HCT116 (cell line): ENCODE measurements around the gene SLC22A13.

Source experiments
- ELF1 ChIP-seq: IDR thresholded peaks from 2 replicates; pipeline ENCODE4 v1.6.1; 2012; ENCODE audit warnings: low read depth, borderline replicate concordance
- EZH2 ChIP-seq: fragments of 200-600 bp; sonication (generic); IDR thresholded peaks from 2 replicates; pipeline ENCODE4 v1.6.1; 2017; ENCODE audit warnings: antibody characterized with exemption, mixed run types
- EZH2phosphoT487 ChIP-seq: fragments of 200-600 bp; IDR thresholded peaks from 2 replicates; pipeline ENCODE4 v1.6.1; 2018; ENCODE audit warnings: antibody characterized with exemption, borderline replicate concordance
- POLR2A ChIP-seq: IDR thresholded peaks from 2 replicates; pipeline ENCODE4 v1.7.0; 2011; ENCODE audit warnings: borderline replicate concordance; ENCODE audit not compliant: insufficient read depth, insufficient read length; ENCODE audit errors: extremely low read depth
- RAD21 ChIP-seq: IDR thresholded peaks from 2 replicates; pipeline ENCODE4 v1.6.1; 2012; ENCODE audit warnings: low read depth, mild to moderate bottlenecking
- SP1 ChIP-seq: IDR thresholded peaks from 2 replicates; pipeline ENCODE4 v1.6.1; 2012; ENCODE audit warnings: low read depth
- YY1 ChIP-seq: IDR thresholded peaks from 2 replicates; pipeline ENCODE4 v1.6.1; 2011; ENCODE audit warnings: low read length, low read depth, moderate library complexity, mild to moderate bottlenecking; ENCODE audit not compliant: insufficient replicate concordance; ENCODE audit errors: extremely low read depth
- TF ChIP-seq, protein P1 (sequence below), 3 experiments: fragments of 200-600 bp in 1 of 3; sonication (generic) in 1 of 3; IDR thresholded peaks in 2 of 3; conservative IDR thresholded peaks in 1 of 3; 2 replicates each; pipeline ENCODE4 v1.5.1; 2012 to 2017; ENCODE audit warnings: low read depth in 2 of 3, low read length in 2 of 3, antibody characterized with exemption in 1 of 3, borderline replicate concordance in 1 of 3, control low read depth in 1 of 3, mild to moderate bottlenecking in 1 of 3, mixed read lengths in 1 of 3, mixed run types in 1 of 3, moderate library complexity in 1 of 3; ENCODE audit not compliant: insufficient read depth in 1 of 3
- TF ChIP-seq, protein P2 (sequence below): IDR thresholded peaks from 2 replicates; pipeline ENCODE4 v1.6.1; 2012

DNA sequence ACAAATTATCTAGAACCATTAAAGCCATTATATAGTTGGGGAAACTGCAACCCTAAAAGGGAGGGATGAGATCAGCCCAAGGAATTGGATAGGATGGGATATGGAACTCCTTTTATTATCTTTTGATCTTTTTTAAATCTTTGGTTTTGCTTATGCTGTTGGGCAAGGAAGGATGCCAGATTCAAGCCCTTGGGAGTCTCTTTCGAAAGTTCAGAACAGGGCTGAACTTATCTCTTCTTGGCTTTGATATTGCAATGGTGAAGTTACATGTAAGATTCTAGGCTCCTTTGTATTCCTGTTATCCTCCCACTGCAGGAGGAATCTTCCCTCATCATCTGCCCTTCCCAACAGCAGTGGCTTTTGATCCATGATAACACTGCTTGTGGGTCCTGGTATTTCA is 10.0 kb upstream of the SLC22A13 start:
- TF ChIP-seq EZH2 (no peak), YY1 (no peak), SP1 (no peak), ELF1 (no peak), RAD21 (no peak), EZH2phosphoT487 (no peak), POLR2A (no peak)
- TF ChIP-seq, protein P1, sequence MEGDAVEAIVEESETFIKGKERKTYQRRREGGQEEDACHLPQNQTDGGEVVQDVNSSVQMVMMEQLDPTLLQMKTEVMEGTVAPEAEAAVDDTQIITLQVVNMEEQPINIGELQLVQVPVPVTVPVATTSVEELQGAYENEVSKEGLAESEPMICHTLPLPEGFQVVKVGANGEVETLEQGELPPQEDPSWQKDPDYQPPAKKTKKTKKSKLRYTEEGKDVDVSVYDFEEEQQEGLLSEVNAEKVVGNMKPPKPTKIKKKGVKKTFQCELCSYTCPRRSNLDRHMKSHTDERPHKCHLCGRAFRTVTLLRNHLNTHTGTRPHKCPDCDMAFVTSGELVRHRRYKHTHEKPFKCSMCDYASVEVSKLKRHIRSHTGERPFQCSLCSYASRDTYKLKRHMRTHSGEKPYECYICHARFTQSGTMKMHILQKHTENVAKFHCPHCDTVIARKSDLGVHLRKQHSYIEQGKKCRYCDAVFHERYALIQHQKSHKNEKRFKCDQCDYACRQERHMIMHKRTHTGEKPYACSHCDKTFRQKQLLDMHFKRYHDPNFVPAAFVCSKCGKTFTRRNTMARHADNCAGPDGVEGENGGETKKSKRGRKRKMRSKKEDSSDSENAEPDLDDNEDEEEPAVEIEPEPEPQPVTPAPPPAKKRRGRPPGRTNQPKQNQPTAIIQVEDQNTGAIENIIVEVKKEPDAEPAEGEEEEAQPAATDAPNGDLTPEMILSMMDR (IDR thresholded peaks at IDR 0.05 in 2 of 3, conservative IDR thresholded peaks at IDR 0.05 in 1 of 3; ENCODE audit: borderline replicate concordance in 1 of 3, insufficient read depth in 1 of 3, low read depth in 2 of 3, low read length in 2 of 3) = no peak
- TF ChIP-seq, protein P2, sequence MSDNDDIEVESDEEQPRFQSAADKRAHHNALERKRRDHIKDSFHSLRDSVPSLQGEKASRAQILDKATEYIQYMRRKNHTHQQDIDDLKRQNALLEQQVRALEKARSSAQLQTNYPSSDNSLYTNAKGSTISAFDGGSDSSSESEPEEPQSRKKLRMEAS = no peak
